Measurements from ENCODE around the gene DHRS11.

DNA sequence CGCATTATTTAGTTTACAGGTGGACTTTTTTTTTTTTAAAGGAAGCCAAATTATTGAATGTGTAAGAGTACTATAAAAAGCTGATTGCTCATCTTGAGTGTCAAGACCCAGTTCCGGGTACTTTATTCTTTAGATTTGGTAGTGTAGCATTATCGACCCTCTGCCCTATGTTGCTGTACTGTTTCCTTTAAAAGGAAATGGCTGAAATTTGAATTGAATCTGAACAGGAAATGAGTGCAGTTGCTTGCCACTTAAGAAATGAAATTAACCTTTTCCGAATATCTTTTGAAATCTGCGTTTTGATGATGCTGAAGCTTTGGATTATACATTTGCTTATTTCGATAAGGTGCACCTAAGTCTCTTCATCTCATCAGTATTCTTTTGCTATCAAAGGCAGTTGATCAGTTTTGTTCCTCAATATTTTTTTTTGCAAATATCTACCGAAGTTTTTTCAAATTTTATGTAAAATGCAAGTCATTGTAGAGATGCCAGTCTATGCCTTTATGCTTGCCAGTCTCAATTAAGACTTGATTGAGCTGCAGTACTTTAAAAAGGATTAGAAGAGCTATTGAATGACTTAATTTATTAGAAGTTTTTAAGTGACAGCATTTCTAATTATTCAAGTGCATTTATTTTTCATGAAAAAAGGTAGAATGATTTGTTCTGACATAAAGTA lies 45.1 kb upstream of the DHRS11 start:
- TF ChIP-seq, protein P1, sequence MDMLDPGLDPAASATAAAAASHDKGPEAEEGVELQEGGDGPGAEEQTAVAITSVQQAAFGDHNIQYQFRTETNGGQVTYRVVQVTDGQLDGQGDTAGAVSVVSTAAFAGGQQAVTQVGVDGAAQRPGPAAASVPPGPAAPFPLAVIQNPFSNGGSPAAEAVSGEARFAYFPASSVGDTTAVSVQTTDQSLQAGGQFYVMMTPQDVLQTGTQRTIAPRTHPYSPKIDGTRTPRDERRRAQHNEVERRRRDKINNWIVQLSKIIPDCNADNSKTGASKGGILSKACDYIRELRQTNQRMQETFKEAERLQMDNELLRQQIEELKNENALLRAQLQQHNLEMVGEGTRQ (IDR thresholded peaks at IDR 0.05; ENCODE audit: low read length), result no peak
- no peak for TF ChIP-seq SP2 (IDR thresholded peaks at IDR 0.05; ENCODE audit: low read length)
- TF ChIP-seq, protein P2, sequence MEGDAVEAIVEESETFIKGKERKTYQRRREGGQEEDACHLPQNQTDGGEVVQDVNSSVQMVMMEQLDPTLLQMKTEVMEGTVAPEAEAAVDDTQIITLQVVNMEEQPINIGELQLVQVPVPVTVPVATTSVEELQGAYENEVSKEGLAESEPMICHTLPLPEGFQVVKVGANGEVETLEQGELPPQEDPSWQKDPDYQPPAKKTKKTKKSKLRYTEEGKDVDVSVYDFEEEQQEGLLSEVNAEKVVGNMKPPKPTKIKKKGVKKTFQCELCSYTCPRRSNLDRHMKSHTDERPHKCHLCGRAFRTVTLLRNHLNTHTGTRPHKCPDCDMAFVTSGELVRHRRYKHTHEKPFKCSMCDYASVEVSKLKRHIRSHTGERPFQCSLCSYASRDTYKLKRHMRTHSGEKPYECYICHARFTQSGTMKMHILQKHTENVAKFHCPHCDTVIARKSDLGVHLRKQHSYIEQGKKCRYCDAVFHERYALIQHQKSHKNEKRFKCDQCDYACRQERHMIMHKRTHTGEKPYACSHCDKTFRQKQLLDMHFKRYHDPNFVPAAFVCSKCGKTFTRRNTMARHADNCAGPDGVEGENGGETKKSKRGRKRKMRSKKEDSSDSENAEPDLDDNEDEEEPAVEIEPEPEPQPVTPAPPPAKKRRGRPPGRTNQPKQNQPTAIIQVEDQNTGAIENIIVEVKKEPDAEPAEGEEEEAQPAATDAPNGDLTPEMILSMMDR (IDR thresholded peaks at IDR 0.05; ENCODE audit: control extremely low read depth in 1 of 3, insufficient read depth in 1 of 3, low read depth in 1 of 3, low read length in 3 of 3), result no peak
- TF ChIP-seq RBBP5 (IDR thresholded peaks at IDR 0.05; ENCODE audit: borderline replicate concordance, low read depth, low read length), result no peak
